ENCODE measurements around the gene MED29. TPM values are rescaled to one million over a fixed set of nuclear protein-coding genes. Genes with fewer than 3 reads are reported as not detected.

MED29 gene
- total RNA-seq, 1 experiment from 2014 or later = 32.0 TPM

GRCh38 chr19:39433480-39434079 is 42.4 kb downstream of the MED29 start:
- Histone ChIP-seq H3K4me2 (ENCODE audit: low read length) (peak overlapping the region; percentile 92), H3K4me1 (ENCODE audit: control insufficient read depth in 1 of 2, insufficient read depth in 2 of 2, low read length in 2 of 2) (peaks cover 54 to 83% of the 10 kb centered on the region in 2 experiments), H3K36me3 (ENCODE audit: control insufficient read depth in 1 of 2, insufficient read depth in 2 of 2, low read length in 2 of 2) (peaks cover 26 to 34% of the 10 kb centered on the region in 2 experiments; a peak in 3 of 4 replicates), H4K20me1 (ENCODE audit: insufficient read depth) (peaks cover 13% of the 10 kb centered on the region; the same call in 1 of the 2 replicates), H3K9me2 (ENCODE audit: insufficient read depth) (no peaks in the 10 kb centered on the region), H3K4me3 (replicated peaks in 1 of 2; ENCODE audit: low read depth in 1 of 2, low read length in 2 of 2) (peak overlapping the region; percentile 98 to 99), H3K9ac (ENCODE audit: low read length) (peak overlapping the region; percentile 100), H3K79me2 (ENCODE audit: insufficient read depth, low read length) (peaks cover 36% of the 10 kb centered on the region), H3K9me3 (ENCODE audit: control insufficient read depth in 1 of 2, insufficient read depth in 1 of 2, low read depth in 1 of 2, low read length in 2 of 2) (no peaks in the 10 kb centered on the region), H3K27ac (ENCODE audit: low read depth, low read length) (peak overlapping the region; percentile 84), H2AFZ (ENCODE audit: low read depth, low read length, poor library complexity, severe bottlenecking) (no peak overlapping the region), H3K27me3 (ENCODE audit: insufficient read depth, low read length) (no peaks in the 10 kb centered on the region)
- intact Hi-C loops (cut with micrococcal nuclease) = no loop called here
- RAD21 ChIA-PET (ENCODE audit: low non-redundant PET in 1 of 2, low total read pairs in 2 of 2, uncharacterized antibody in 2 of 2, unreplicated experiment in 2 of 2) = no interaction called here
- CTCF ChIA-PET = no interaction called here
- ATAC-seq (no peak), DNase-seq (ENCODE audit: low read depth, low spot score) (no peak)
- TF ChIP-seq FOSL1 (IDR thresholded peaks at IDR 0.05; ENCODE audit: low read depth) (no peak), POLR2AphosphoS5 (IDR thresholded peaks at IDR 0.05; ENCODE audit: low read depth, low read length) (peak; percentile 7; the same call in 1 of the 2 replicates)
- BruUV-seq (replicated peaks) = no TSS peak
- POLR2A ChIA-PET = interaction anchor here (0.8 to 1.2 kb wide), 3 partner anchors 25 to 32 kb away, joined by 3 to 4 read pairs (median 3); partner anchors contain the start of gene ZFP36

- H3K4me2 ChIP-seq (ENCODE audit: low read length) = peak overlapping the region; percentile 92
- ChIA-PET CTCF (no interaction called here), POLR2A (interaction anchor here (0.8 to 2.6 kb wide), 10 partner anchors 9 to 92 kb away, joined by 3 to 35 read pairs (median 18); partner anchors contain the start of genes MED29, PAF1, SAMD4B and SUPT5H), RAD21 (ENCODE audit: low non-redundant PET in 1 of 2, low total read pairs in 2 of 2, uncharacterized antibody in 2 of 2, unreplicated experiment in 2 of 2) (no interaction called here)
- H2AFZ ChIP-seq (ENCODE audit: low read depth, low read length, poor library complexity, severe bottlenecking) = no peak overlapping the region
- no peak for DNase-seq (ENCODE audit: low read depth, low spot score)
- no peak for ATAC-seq
- H3K27ac ChIP-seq (ENCODE audit: low read depth, low read length) = peak overlapping the region; percentile 84
- H3K9me2 ChIP-seq (ENCODE audit: insufficient read depth) = no peaks in the 10 kb centered on the region
- peaks cover 26 to 34% of the 10 kb centered on the region in 2 experiments; a peak in 3 of 4 replicates for H3K36me3 ChIP-seq (ENCODE audit: control insufficient read depth in 1 of 2, insufficient read depth in 2 of 2, low read length in 2 of 2)
- intact Hi-C loops (cut with micrococcal nuclease) = no loop called here
- H3K4me3 ChIP-seq (replicated peaks in 1 of 2; ENCODE audit: low read depth in 1 of 2, low read length in 2 of 2) = peak overlapping the region; percentile 98 to 99
- peaks cover 13% of the 10 kb centered on the region; the same call in 1 of the 2 replicates for H4K20me1 ChIP-seq (ENCODE audit: insufficient read depth)
- peak overlapping the region; percentile 100 for H3K9ac ChIP-seq (ENCODE audit: low read length)
- H3K27me3 ChIP-seq (ENCODE audit: insufficient read depth, low read length) = no peaks in the 10 kb centered on the region
- H3K9me3 ChIP-seq (ENCODE audit: control insufficient read depth in 1 of 2, insufficient read depth in 1 of 2, low read depth in 1 of 2, low read length in 2 of 2) = no peaks in the 10 kb centered on the region
- H3K4me1 ChIP-seq (ENCODE audit: control insufficient read depth in 1 of 2, insufficient read depth in 2 of 2, low read length in 2 of 2) = peaks cover 46 to 76% of the 10 kb centered on the region in 2 experiments
- BruUV-seq (replicated peaks) = no TSS peak
- peaks cover 36% of the 10 kb centered on the region for H3K79me2 ChIP-seq (ENCODE audit: insufficient read depth, low read length)
- TF ChIP-seq ZFX (IDR thresholded peaks at IDR 0.05) (no peak), SRF (IDR thresholded peaks at IDR 0.05; ENCODE audit: low read depth) (no peak), ELF1 (IDR thresholded peaks at IDR 0.05; ENCODE audit: borderline replicate concordance, low read depth) (no peak), TCF7L2 (IDR thresholded peaks at IDR 0.05; ENCODE audit: borderline replicate concordance, extremely low read depth, insufficient read depth, insufficient read length) (no peak), YY1 (IDR thresholded peaks at IDR 0.05; ENCODE audit: extremely low read depth, insufficient replicate concordance, low read depth, low read length) (no peak), EGR1 (IDR thresholded peaks at IDR 0.05; ENCODE audit: low read depth) (no peak), EZH2 (IDR thresholded peaks at IDR 0.05) (no peak), SIN3A (IDR thresholded peaks at IDR 0.05; ENCODE audit: low read depth) (no peak), ZNF274 (IDR thresholded peaks at IDR 0.05; ENCODE audit: low read depth, low read length) (no peak), MAX (IDR thresholded peaks at IDR 0.05) (no peak), REST (IDR thresholded peaks at IDR 0.05; ENCODE audit: low read depth) (no peak), FOSL1 (IDR thresholded peaks at IDR 0.05; ENCODE audit: low read depth) (no peak), SP1 (IDR thresholded peaks at IDR 0.05; ENCODE audit: low read depth) (no peak), RAD21 (IDR thresholded peaks at IDR 0.05; ENCODE audit: low read depth) (no peak)
These were observed 43.2 kb downstream of the MED29 start for GRCh38 chr19:39434123-39435076.
